Epidermal melanocyte (primary cell): Measurements from ENCODE around the gene SYT2.
A peak's percentile ranks its signal among the peaks of the same experiment; 100 is the strongest.
"Not testable (repeated sequence)": the region's sequence is repeated elsewhere in the genome, so short reads cannot be mapped to it uniquely, and the experiment has no call there.

Source experiments
- DNase-seq: peaks from one replicate; pipeline ENCODE4 v3.0.0; 2011; ENCODE audit warnings: low spot score; ENCODE audit not compliant: insufficient read length

Gene SYT2

DNA sequence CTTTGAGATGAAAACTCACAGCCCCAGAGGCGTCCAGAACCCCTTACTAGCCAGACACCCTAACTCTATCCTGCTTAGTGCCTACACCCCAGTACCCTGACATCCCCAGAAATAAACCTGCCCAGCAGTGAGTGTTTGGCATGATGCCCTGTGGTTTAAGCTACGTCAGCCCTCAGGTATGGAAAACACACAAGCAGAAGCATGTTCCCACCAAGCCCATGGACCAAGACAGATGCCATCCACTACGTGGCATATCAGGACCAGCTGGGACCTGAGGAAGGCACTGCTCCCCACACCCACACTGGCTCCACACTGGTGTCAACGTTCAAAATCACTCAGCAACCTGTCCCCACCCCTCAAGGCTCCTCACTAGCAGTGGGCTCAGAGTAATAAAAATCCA is 116.4 kb downstream of the SYT2 start:
- no peak for DNase-seq

DNA sequence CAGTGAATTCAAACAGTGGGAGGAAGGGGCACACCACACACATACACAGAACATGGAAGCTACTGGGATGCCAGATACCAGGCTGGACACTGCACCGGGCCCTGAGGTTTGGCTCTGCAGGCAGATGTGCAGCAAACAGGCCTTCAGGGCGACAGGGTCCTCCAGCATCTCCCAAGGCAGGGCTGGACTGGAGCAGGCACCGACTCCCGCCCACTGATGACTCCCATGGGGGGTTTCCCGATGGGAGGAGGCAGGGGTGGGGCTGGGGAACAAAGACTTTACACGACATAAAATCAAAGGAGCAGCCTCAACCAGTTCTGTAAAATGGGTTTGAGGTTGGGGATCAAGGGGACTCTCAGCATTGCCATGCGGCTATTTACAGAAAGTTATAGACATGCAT is 118.1 kb downstream of the SYT2 start:
- no peak for DNase-seq

DNA sequence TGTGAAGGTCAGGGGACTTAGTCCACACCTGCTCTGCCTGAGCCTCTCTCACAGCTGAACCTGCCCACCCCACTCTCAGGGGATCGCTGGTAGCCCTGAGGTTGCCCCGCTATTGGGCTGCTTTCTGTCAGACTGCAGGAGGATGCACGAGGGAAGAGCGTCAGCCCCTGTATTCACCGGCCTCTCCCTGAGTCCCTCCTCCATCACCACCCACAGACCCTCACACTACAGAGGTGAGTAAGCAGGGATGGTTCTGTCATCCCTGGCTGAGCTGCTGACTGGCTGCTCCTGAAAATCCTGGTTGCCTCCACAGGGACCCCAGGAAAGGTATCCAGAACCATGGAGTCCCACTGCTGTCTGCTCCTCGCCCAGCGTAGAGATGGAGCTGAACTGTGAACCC is 118.7 kb downstream of the SYT2 start:
- no peak for DNase-seq

DNA sequence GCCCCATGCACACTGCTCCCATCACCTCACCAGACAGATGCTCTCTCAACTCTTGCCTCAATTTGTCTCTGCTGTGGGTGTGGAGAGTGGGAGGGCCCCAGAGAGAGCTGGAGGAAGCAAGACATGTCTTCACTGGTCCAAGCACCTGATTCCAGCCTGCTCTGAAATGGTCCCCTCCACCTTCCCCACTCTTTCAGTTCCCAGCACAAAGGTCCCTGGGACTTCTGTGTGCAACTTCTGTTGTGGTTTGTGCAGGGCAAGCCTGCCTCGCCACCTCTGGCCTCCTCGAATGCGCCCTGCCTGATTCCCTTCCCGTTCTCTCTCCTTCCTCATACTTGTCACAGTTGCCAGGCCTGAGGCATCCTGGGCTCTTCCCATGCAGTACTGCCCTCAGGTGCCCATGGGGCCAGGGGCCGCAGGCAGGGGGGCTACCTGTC is 119.3 kb downstream of the SYT2 start:
- no peak for DNase-seq

DNA sequence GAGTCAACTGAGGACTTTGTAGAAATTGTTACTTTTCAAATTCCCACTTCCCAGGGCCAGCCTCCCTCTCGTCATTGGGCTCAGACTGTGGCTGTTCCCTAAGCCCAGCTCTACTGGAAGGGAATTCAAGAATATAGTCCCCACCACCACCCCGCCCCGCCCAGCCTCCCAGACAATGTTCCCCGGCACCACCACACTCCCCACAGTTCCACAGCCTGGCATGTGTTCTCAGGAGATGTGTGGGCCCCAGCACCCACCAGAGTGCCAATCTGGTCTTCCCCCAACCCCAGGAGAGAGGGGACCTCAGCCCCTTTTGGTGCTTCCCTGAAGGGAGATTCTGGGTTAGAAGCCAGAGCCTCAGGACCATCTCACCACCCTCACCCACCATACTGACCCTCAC is 120.1 kb downstream of the SYT2 start:
- no peak for DNase-seq

DNA sequence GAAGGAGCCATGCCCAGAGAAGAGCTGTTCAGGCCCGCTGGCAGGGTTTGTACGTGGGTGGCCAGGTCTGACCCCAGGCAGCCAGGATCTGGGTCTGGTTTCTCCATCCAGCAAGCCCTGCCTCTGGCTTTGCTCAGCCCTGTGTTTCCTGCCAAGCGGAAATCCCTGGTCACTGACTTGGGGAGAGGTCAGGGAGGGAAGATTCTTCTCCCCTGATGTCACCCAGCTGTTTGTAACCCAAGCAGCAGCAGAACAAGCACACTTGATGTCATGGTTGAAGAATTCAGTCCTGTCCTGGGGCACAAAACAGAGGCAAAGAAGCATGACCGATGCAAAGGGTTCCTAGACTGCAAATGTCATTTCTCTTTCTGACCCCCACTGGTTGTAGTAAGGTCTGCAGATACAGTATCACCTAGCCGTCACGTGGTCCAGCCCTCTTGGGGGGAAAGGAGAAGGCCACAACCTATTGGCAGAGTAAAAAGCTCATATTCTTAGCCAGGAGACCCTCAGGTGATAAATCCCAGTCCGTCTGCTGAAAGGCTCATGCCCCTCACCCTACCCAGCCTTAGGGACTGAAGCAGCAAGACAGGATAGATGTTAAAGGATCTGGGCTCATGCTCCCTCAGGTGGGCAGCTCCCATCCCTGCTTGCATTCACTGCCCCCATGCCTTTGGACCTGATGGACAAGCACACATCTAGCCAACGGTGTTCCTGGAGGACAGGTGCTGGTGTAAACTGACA is 120.9 kb downstream of the SYT2 start:
- peak; percentile 84 for DNase-seq

DNA sequence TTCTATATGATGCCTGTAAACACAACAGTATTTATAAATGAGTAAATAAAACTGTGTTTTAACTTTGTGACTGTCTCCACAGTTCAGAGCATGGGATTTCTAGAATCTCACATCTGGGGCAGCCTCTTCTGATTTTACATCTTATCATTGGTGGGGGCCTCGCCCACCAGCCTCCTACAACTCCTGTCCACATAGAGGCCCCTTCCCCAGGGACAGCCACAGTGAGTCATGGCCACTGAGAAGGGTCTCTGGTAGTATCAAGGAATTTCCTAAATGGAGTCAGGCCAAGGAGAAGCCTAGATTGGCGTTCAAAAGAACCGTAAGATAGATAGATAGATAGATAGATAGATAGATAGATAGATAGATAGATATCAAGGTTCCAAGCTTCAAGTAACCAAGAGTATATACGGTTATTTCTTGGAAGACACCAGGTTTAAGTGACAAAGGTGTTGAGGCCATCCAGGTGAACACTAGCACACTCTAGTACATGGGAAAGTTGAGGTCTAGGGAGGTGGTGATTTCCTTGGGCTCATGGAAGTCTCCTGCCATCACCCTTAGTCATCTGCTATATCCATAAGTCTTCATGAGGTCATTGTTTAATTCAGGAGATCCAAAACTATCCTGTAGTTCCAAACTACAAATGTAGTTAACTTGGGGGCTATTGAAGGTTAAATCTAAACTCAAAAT is 121.6 kb downstream of the SYT2 start:
- no peak for DNase-seq

DNA sequence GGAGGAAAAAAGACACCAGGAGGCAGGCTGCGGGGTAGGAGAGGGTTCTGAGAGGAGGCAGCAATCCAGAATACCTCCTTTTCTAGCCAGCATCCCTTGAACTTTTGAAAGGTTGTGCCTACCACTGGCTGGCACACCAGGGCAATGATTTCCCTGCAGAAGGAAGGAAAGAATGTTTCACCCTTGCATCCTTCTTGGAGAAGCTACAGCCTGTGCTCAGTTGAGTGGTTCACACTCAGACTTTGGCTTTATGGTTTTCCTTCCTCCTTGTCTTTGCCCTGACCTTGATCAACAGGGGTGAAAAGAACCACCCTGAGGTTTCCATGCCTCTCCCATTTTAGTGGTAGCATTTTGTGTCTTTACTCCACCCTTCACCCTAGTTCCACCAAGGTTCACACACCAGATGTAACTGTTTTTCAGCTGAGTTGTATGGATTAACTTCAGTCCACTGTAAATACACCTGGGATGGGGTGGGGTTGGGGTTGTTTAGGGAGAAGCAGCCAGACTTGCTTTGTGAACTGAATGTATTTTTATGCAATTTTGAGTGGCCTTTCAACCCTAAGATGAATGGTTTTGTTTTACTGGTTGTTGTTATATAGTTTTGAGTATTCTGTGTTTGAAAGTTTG is 122.3 kb downstream of the SYT2 start:
- no peak for DNase-seq

DNA sequence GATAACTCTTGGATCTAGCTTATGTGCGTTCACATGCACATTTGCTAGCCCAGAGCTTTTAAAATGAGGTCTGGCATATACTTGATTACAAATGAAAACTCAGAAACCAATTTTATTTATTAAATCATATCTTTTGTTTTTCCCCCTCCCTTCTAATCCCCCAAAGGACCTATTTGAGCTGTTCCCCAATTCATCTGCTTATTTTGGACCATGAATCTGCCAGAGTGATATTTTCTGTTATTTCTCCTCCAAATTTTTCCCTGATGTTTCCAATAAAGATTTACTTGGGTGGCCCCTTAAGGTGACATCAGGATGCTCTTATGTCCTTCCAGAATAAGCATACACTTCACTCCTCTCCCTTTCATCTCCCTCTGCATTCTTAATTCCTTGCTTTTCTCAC is 123.4 kb downstream of the SYT2 start:
- DNase-seq, result no peak

DNA sequence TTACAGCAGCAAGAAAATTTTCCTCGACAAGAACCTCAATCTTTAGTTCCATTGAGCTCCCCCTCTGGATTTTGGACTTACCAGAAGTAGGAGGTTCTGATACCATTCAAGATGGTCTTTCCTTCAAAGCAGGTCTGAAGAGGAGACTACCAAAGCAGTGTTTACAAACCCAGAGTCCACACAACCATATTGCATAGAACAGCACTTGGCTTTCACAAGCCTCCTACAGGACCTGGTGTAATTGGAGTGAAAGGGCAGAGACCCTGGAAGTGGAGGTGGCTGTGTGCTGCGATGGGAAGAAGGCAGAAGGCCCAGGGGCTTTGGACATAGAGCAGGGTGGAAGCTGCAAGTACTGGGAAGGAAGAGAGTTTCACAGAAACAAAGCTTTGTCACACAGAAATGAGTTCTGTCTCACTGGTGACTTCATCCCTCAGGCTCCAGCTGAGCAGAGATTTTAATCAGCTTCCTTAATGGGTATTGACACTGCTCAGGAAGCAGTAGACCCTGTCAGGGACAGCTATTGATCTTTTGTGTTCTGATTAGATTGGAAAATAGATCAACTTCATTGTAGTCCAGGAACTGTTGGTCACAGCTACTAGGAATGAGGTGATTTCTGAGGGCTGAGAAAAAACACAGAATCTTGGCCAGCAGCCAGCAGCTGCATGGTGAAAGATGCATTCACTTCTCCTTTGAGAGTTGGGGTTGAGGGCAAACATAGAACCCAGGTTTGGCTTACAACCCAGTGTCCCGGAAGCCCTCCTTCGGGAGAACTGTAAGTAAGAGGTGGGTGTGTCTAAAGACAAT is 124.0 kb downstream of the SYT2 start:
- no peak for DNase-seq

DNA sequence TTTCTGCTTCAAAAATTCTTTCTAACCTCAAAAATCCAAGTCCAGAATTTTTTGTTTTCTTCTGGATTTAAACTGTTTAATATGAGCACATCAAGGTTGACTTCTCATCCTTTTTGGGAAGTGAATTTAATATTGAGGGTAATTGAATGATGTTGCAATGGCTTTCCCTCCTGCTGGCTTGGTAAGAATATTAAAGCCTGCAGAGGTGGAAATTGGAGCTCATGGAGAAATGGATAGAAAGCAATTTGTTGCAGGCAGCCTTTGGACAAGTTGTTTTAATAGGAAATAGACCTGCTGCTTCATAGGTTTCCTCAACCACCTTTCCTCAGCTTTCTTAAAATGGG is 124.7 kb downstream of the SYT2 start:
- DNase-seq, result no peak

DNA sequence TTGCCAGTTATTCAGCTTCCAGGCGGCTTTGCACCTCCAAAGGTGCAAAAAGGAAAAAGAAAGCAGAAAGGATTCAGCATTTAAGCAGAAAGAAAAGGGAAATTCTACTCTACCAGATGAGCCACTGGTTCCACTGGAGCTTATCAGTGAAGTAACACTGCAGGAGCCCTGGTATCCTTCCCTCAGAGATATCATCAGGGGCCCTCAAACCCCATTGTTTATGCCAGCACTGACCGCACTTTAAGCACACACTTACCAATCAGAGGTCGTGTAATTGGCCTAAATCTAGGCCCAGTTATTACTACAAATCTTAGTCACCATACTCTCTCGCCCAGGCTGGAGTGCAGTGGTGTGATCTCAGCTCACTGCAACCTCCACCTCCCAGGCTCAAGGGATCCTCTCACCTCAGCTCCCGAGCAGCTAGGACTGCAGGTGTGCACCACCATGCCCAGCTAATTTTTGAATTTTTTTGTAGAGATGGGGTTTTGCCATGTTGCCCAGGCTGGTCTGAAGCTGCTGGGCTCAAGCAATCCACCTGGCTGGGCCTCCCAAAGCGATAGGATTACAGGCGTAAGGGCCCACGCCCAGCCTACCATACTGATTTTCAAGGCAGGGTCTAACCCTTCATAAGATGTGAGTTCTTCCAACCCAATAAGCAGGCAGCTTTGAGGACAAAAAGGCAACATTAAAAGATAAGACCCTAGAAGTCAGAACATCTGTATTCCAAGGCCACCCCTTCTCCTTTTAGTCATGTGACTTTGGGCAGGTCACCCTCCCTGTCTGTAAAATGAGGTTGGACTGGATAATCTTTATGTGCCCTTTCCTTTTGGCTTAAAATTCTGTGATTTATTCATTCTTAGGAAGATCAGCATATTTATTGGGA is 125.3 kb downstream of the SYT2 start:
- DNase-seq, result no peak

DNA sequence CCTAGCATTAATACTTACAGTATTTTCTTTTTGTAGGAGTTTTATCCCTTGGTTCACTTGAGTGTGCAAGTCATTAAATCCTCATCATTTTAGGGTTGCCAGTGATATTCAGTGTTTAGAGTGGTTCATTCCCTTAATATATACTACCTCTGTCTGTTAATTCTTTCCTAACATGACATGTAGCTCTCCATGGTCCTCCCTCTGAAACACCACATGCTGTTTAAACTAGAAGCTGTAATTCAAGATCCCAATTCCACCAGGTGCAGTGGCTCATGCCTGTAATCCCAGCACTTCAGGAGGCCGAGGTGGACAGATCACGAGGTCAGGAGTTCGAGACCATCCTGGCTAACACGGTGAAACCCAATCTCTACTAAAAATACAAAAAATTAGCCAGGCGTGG is 127.9 kb downstream of the SYT2 start:
- not testable (repeated sequence) for DNase-seq

DNA sequence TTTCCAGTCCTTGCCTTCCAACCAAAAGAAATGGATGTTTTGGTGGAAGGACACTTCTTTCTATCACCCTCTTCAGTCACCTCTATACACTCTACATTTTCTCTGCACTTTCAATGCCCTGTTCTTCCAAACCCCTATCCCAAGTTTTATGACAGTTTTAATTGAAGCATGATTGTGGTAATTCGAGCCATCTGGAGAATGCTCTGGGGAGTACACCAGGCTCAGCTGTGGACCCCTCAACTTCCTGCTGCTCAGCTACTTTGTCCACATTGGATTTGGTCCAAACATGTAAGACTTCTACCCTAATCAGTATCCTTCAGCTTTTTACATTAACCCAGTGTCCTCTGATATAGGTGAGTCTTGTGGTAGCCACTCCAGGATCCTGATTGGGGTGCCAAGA is 129.6 kb downstream of the SYT2 start:
- no peak for DNase-seq

DNA sequence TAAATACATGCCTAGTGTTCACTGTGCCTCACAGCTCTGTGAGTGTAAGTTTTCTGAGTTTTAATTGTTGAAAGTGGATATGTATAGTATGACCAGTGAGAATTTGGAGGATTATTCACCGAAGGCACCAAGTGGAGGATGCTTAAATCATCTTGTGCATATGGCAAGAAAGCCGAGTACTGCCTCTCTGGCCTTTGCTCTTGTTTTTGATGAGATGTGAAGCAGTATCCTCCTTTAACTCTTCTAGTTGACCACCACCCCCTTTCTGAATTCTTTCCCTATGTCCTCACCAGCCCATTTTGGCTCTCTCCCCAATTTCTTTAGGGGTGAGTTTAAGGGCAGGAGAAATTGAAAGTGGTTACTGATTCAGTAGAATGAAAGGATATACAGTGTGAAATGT is 130.4 kb downstream of the SYT2 start:
- no peak for DNase-seq

DNA sequence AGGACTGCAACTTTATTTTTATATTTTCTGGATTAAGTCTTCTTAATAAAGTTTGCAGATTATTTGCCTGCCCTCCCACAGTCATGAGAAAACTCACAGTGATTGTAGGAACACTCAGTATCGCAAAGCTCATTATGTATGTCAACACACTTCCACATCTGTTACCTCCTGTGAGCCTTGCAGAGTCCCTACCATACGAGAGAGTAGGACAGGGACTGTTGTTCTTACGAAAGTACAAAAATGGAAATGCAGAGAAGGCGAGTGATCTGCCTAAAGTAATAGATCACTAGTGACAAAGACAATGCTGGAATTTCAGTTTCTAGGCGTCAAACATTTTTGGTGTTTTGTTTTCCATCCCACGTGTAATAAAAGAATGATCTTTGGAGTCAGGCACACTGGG is 131.7 kb downstream of the SYT2 start:
- DNase-seq, result no peak

DNA sequence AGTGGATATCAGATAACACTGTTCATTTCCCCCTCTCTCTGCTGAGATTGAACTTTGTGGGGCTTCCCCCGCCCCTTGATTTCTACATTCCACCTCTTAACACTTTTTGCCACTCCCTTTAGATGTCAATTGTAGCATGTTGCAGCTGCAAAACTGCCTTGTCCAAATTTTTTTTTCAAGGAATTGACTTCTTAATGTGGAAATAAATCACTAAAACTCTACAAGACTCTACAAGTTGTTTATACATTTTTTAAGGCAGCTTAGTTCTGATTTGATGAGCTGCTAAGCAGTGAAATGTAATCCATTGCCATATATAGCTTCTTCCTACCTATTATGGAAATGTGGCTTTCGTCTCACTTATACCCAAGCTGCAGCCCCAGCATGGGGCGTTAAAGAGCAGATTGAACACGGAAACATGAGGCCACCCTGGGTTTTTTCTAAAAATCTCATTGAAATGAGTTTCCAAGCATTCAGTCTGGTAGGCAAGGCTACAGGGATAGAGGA is 132.2 kb downstream of the SYT2 start:
- no peak for DNase-seq

DNA sequence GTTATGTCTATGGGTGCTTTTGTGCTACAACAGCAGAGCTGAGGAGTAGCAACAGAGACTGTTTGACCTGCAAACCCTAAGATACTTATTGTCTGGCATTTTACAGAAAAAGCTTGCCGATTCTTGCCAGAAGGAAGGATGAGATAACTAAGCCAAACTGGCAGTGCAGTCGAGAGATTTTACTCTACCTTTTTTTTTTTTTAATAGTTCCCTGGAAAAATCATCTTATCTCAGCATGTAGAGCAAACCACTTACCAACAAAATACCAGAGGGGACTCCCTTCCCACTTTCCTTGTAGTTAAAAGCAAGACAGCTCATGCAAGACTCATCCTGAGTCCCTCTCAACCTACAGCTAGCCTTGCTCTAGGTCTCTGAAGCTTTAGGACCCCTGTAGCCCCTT is 132.9 kb downstream of the SYT2 start:
- no peak for DNase-seq

DNA sequence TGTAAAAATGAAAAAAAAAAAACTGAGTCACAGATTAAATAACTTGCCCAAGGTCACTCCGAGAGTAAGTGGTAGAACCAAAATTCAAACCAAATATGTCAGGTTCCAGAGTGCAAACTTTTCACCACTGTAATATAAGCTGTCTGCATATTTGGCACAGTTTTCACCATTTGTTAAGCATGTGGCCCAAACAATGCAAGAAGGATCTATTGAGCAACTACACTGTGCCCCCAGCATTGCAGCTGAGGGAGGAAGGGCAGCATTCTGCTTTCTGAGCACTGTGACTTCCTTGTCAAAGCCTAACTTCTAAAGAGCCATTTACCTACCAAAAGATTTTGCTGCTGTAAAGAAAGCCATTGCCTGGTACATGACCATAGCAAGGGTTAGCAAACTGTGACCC is 133.4 kb downstream of the SYT2 start:
- peak; percentile 37 for DNase-seq

DNA sequence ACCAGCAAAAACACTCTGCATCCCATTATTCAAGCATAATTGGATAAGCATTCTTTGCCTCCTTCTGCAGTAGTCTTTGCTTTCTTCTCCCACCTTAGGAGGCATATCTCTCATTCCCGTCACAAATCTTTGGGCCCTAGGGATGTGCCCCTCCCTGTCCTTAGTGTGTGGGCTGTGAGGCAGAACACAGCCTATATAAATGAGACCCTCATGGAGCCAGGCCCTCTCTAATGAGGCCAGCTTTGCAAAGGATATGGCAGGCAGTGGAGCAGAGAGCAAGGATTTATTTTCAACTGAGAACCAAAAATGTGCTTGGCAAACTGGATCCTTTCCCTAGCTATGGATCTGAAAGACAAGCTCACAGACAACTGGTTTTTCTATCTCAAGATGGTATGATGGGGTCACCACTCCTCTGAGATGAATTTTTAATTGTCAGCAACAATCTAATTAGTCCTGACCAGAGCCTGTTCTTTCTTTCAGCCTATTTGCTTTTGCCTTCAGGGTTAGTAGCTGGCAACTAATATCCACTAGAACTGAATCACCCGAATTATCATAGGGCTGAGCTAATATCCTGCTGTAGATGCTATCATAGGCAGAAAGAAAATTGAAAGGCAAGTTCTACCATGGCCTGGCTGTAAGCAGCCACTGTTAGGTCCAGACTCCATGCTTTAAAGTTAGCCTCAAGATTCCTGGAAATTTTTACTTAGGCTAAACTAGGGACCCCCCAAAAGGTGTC is 134.2 kb downstream of the SYT2 start:
- no peak for DNase-seq
